GM19193 (cell line): ENCODE data around the gene CCER1.

ENCODE experiments used
- POLR2A ChIP-seq: IDR thresholded peaks from 4 replicates; pipeline ENCODE4 v1.6.1; 2011; ENCODE audit not compliant: insufficient read depth, insufficient read length; ENCODE audit errors: extremely low read depth

CCER1 gene

DNA sequence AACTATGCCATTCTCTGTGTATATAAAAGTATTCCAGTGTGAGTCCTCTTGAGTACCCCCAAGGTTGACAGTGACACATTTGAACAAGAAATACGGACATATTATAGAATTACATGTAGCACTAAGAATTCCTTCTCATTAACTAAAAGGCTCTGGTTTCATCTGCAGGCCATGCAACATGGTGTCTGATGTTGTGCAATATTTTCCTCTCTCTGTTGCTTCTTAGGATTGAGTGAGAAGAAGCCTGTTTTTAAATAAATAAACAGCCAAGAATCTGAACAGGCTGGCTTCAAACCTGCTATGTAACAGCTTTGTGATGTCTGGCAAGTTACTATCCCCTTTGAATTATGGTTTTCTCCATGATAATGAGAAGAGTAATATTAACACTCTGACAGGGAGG, 22.2 kb upstream of the CCER1 start:
- no peak for TF ChIP-seq POLR2A

- no peak for TF ChIP-seq POLR2A
These were observed 19.3 kb upstream of the CCER1 start for GRCh38 chr12:90974286-90974685.

- no peak for TF ChIP-seq POLR2A
These were observed 17.2 kb upstream of the CCER1 start for GRCh38 chr12:90972226-90972625.

GRCh38 chr12:90970911-90971310, 15.9 kb upstream of the CCER1 start:
- TF ChIP-seq POLR2A: no peak

- TF ChIP-seq POLR2A: no peak
These were observed 15.5 kb upstream of the CCER1 start for GRCh38 chr12:90970471-90970870.

DNA sequence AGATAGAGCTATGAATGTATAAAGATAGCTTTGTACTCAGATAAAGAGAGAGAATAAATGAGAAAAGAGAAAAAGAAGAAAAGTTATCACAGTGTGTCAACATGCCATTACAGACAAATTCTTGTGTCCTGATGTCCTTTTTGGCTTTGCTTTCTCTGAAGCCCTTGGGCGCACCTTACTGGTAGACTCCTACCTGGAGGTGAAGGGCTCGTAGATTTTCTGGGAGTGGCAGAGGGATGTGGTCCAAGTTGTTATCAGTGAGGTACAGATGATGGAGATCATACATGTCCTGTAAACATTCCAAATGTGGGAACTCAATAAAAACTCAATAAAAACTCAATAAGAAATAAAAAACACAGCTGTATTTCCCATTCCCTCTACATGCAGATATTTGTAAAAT, 14.9 kb upstream of the CCER1 start:
- TF ChIP-seq POLR2A: no peak

DNA sequence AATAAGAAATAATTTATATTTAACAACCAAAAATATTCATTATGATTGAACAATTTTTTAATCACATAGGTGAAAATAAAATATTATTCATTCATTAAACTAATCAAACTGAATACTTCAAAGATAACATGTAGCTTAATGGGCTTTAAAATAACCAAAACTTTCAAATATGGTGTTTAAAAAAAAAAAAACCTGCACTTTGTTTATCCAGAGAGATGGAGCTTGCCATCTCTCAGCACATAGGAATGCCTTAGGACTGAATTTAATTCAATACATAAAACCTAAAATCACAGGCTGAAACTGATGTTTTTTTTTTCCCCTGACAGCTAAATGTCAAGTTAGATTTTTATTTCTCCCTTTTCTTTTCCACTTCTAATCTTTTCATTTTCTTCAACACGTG, 14.4 kb upstream of the CCER1 start:
- no peak for TF ChIP-seq POLR2A

DNA sequence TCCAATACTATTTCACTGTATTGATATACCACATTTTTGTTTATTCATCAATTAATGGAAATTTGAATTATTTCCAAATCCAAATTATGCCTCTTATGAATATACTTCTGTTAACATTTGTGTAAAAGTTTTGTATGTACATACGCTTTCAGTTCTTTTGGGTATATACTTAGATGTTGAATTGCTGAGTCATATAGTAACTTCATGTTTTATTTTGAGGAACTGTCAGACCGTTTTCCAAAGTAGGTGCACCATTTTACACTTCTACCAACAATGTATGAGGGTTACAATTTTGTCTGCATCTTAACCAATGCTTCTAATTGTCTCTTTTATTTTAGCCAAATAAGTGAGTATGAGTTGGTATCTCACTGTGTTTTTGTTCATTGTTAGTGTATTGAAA, 10.2 kb upstream of the CCER1 start:
- TF ChIP-seq POLR2A: no peak

GRCh38 chr12:90964616-90965015, 9.6 kb upstream of the CCER1 start:
- no peak for TF ChIP-seq POLR2A

DNA sequence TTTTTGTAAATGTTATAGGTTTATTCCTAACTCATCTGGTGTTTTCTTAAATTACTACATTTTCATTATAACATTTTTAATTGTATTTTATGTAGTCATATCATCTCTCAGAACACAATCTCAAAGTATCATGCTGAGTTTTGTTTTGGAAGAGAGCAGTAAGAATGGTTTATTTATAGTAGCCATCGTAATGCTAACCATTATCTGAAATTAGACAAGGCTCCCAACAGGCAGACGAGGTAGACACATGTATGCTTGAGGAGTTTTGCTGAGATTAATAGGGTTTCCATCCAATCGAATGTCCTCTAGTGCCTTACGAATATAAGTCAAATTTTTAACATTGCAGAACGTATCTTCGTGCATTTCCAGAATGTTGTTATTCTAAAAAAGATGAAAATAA, 9.0 kb upstream of the CCER1 start:
- TF ChIP-seq POLR2A: no peak

DNA sequence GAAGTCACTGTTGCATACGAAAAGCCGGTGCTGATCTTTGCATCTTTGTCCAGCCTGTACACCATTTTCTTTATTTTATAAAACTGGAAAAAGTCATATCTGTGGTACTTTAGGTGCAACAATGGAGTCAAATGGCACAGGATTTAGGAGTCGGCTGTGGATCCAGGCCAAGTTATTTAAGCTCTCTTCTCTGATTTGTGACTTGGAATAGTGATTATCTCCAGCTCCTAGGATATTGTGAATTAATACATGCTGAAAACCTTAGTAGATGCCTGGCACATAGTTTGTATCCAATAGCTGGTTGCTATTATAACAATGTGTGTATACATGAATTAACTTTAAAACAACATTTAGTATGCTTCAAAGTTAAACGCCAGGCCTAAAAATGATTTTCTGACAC, 6.2 kb upstream of the CCER1 start:
- TF ChIP-seq POLR2A: no peak

- no peak for TF ChIP-seq POLR2A
These were observed 4.7 kb upstream of the CCER1 start for GRCh38 chr12:90959538-90960139.

DNA sequence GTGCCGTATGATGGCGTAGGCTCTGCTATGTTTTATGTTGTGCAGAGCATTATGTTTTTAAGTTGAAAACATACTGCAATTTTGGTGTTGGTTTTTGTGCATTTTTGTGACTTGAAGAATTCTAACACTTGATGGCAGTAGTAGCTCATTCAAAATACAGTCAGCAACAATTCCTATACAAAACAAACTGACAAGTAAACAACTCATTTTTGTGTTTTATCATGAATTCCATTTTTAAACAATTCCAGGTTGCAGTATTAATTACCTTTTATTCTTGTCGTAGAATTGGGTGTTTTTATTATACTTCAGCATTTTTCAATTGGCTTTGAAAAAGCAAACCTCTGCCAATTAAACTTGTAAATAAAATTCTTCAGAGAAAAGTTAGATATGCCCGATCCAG, 4.1 kb upstream of the CCER1 start:
- no peak for TF ChIP-seq POLR2A

GRCh38 chr12:90958347-90958746, 3.4 kb upstream of the CCER1 start:
- no peak for TF ChIP-seq POLR2A

- no peak for TF ChIP-seq POLR2A
These were observed 548 bp downstream of the CCER1 start for GRCh38 chr12:90954428-90954827.

- TF ChIP-seq POLR2A: no peak
These were observed 987 bp downstream of the CCER1 start for GRCh38 chr12:90953956-90954421.
